Body of pancreas (tissue), 4 donors: Measurements from ENCODE around the gene PHLDB1. TPM values are rescaled to one million over a fixed set of nuclear protein-coding genes. Genes with fewer than 3 reads are reported as not detected.
A peak's percentile ranks its signal among the peaks of the same experiment; 100 is the strongest.

Source experiments
- ATAC-seq: fragments of 150-250 bp; one replicate; pipeline ENCODE4 v1.9.1; 2016
- DNase-seq, 4 donors: peaks; one replicate each; pipeline ENCODE4 v3.0.0-alpha.2; 2019
- H3K27ac ChIP-seq, 4 donors: fragments of 200-600 bp; sonication (generic); 1 replicate in 3 of 4; 2 replicates in 1 of 4; pipeline versions ENCODE4 v1.5.1 to v1.6.1; 2016 to 2019; ENCODE audit warnings: mild to moderate bottlenecking in 1 of 4, mixed read lengths in 1 of 4, moderate library complexity in 1 of 4
- H3K27me3 ChIP-seq, 2 donors: fragments of 200-600 bp; sonication (generic); one replicate each; pipeline ENCODE4 v1.6.0; 2016; ENCODE audit warnings: mild to moderate bottlenecking in 1 of 2
- H3K36me3 ChIP-seq, 2 donors: fragments of 200-600 bp; sonication (generic); replicated peaks in 1 of 2; 2 replicates each; pipeline ENCODE4 v1.5.1; 2016; ENCODE audit warnings: low read depth in 2 of 2; ENCODE audit not compliant: insufficient read depth in 1 of 2
- H3K4me1 ChIP-seq: fragments of 200-600 bp; sonication (generic); one replicate; pipeline ENCODE4 v1.6.0; 2016
- H3K4me3 ChIP-seq, 2 donors: fragments of 200-600 bp; sonication (generic); 1 replicate in 1 of 2; 2 replicates in 1 of 2; pipeline ENCODE4 v1.5.1; 2016 to 2019
- H3K9me3 ChIP-seq, 3 donors: fragments of 200-600 bp; sonication (generic); 1 replicate in 2 of 3; 2 replicates in 1 of 3; pipeline ENCODE4 v1.5.1; 2016
- CTCF ChIP-seq, 7 experiments: fragments of 450-650 bp in 4 of 7; fragments of 200-600 bp in 3 of 7; sonication (generic) in 3 of 7; IDR thresholded peaks; one replicate each; pipeline ENCODE4 v1.5.1; 2016 to 2019; ENCODE audit warnings: antibody characterized with exemption in 7 of 7
- POLR2A ChIP-seq, 3 donors: fragments of 450-650 bp; IDR thresholded peaks; one replicate each; pipeline ENCODE4 v1.6.1; 2016; ENCODE audit warnings: antibody characterized with exemption in 3 of 3, mild to moderate bottlenecking in 2 of 3
- WGBS, 2 donors: methylation state at CpG; one replicate each; pipeline ENCODE4 v1.1.5; 2017; 5-methylcytosine and 5-hydroxymethylcytosine counted together
- intact Hi-C: fragments of 100-400 bp; cut with DNase I; formaldehyde crosslinking; loops from one replicate; pipeline ENCODE4 v1.15.1; 2023
- total RNA-seq, 2 donors: library from RNA; depleted of rRNA; stranded (reverse); fragments of >200 nt; gene quantifications; one replicate each; pipeline ENCODE4 v1.1.0, GENCODE V29; 2016

The PHLDB1 gene
- total RNA-seq, 2 donors from 2014 or later, result 71.9 to 166 TPM

DNA sequence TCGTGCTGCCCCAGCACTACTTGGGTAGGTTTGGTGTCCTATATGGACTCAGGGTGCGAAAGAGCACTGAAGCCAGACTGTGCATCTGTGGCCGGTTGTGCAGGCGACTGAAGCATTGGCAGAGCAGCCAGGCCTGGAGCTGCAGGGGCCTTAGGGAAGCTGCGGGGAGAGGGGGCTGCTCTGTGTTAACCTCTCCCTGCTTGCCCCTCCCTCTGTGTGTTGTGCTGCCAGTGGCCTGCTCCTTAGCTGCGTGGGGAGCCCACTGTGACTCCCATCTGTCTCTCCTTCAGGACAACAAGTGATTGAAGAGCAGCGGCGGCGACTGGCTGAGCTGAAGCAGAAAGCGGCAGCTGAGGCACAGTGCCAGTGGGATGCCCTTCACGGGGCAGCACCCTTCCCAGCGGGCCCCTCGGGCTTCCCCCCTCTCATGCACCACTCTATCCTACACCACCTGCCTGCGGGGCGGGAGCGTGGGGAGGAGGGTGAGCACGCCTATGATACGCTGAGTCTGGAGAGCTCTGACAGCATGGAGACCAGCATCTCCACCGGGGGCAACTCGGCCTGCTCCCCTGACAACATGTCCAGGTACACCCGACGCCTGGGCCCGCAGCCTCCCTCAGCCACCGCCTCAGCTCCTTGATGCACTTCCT lies 37.8 kb downstream of the PHLDB1 start:
- H3K27me3 ChIP-seq, result no peaks in the 10 kb centered on the region
- 92 to 95% methylated on average over 22 to 24 of the region's 24 CpGs for WGBS, 2 donors
- H3K27ac ChIP-seq, result no peak overlapping the region
- H3K9me3 ChIP-seq, result no peaks in the 10 kb centered on the region
- intact Hi-C loops, result no loop called here
- ATAC-seq, result no peak
- H3K4me3 ChIP-seq, result no peak overlapping the region
- peaks cover 0 to 5% of the 10 kb centered on the region in 2 donors for H3K36me3 ChIP-seq
- H3K4me1 ChIP-seq, result peaks cover 39% of the 10 kb centered on the region
- DNase-seq, result no peak
- TF ChIP-seq CTCF (IDR thresholded peaks at IDR 0.05) (no peak), POLR2A (IDR thresholded peaks at IDR 0.05) (no peak)

DNA sequence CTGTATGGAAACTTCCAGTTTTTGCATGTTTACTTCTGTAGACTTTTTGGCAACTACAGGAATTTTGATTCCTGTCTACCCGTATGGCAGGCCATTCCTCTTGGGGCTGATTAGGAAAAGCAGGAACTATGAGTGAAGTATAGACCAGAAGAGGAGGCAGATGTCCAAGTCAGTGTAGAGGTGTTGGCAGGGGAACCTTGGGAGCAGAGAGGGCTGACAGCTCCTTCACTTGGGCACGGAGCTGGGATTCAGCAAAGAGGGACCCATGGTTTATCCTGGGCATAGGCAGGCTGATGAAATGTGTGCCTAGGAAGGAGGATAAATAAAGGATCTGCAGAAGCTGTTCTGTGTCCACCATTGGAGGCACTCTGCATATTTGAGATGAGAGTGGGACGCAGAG lies 39.0 kb downstream of the PHLDB1 start:
- intact Hi-C loops, result no loop called here
- WGBS, 2 donors, result 74 to 75% methylated on average over 3 of the region's 3 CpGs
- H3K9me3 ChIP-seq, result no peaks in the 10 kb centered on the region
- H3K36me3 ChIP-seq, result peaks cover 0 to 5% of the 10 kb centered on the region in 2 donors
- TF ChIP-seq POLR2A (IDR thresholded peaks at IDR 0.05), result no peak
- no peak for TF ChIP-seq CTCF (IDR thresholded peaks at IDR 0.05)
- peaks cover 27% of the 10 kb centered on the region for H3K4me1 ChIP-seq
- H3K4me3 ChIP-seq, result no peak overlapping the region
- DNase-seq (peak in 1 of 4 donors; percentile 1), ATAC-seq (no peak)
- no peak overlapping the region for H3K27ac ChIP-seq
- H3K27me3 ChIP-seq, result no peaks in the 10 kb centered on the region

GRCh38 chr11:118648291-118648690 lies 40.9 kb downstream of the PHLDB1 start:
- no peak overlapping the region for H3K27ac ChIP-seq
- intact Hi-C loops, result no loop called here
- H3K4me1 ChIP-seq, result peaks cover 8% of the 10 kb centered on the region
- no peak for TF ChIP-seq CTCF (IDR thresholded peaks at IDR 0.05)
- TF ChIP-seq POLR2A (IDR thresholded peaks at IDR 0.05), result no peak
- peak in 1 of 4 donors; percentile 11 for DNase-seq
- no peak for ATAC-seq
- H3K4me3 ChIP-seq, result no peak overlapping the region
- peaks cover 0 to 5% of the 10 kb centered on the region in 2 donors for H3K36me3 ChIP-seq
- no peaks in the 10 kb centered on the region for H3K27me3 ChIP-seq
- no peaks in the 10 kb centered on the region for H3K9me3 ChIP-seq
- 87 to 88% methylated on average over 5 of the region's 5 CpGs for WGBS, 2 donors

DNA sequence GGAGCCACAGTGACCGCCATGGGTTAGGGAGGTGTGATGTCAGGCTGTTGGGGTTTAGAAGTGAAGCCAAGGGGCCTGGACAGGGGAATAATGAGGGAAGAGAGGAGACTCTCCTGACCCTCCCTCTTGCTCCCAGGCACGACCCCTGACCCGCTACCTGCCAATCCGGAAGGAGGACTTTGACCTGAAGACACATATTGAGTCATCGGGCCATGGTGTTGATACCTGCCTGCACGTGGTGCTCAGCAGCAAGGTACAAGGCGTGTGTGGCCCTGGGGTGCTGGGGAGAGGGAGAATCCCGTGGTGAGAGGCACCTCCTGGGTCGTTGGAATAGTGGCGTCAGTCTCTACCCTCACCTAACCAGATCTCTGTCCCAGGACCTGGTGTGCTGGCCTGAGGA lies 42.5 kb downstream of the PHLDB1 start:
- Histone ChIP-seq H3K36me3 (peaks cover 0 to 1% of the 10 kb centered on the region in 2 donors), H3K4me3 (no peak overlapping the region), H3K27me3 (no peaks in the 10 kb centered on the region), H3K27ac (no peak overlapping the region), H3K4me1 (no peaks in the 10 kb centered on the region), H3K9me3 (no peaks in the 10 kb centered on the region)
- intact Hi-C loops, result no loop called here
- DNase-seq (no peak), ATAC-seq (no peak)
- TF ChIP-seq CTCF (IDR thresholded peaks at IDR 0.05) (no peak), POLR2A (IDR thresholded peaks at IDR 0.05) (no peak)
- 81 to 85% methylated on average over 10 of the region's 10 CpGs for WGBS, 2 donors

GRCh38 chr11:118650366-118650765 lies 43.0 kb downstream of the PHLDB1 start:
- 96% methylated on average over 6 to 8 of the region's 8 CpGs for WGBS, 2 donors
- DNase-seq, result no peak

More at GRCh38 chr11:118650366-118650765, 43.0 kb downstream of the PHLDB1 start:
- Histone ChIP-seq H3K36me3 (peaks cover 0 to 2% of the 10 kb centered on the region in 2 donors), H3K9me3 (no peaks in the 10 kb centered on the region), H3K4me1 (no peaks in the 10 kb centered on the region), H3K4me3 (no peak overlapping the region), H3K27me3 (no peaks in the 10 kb centered on the region), H3K27ac (no peak overlapping the region)
- TF ChIP-seq POLR2A (IDR thresholded peaks at IDR 0.05), result no peak
- no peak for TF ChIP-seq CTCF (IDR thresholded peaks at IDR 0.05)
- intact Hi-C loops, result no loop called here
- ATAC-seq, result no peak
